IMR-90 (cell line): ENCODE measurements around the gene ZNF408. TPM values are rescaled to one million over a fixed set of nuclear protein-coding genes. Genes with fewer than 3 reads are reported as not detected.

Source experiments
- ATAC-seq: fragments of 200-7000 bp; cut with Tn5 transposase; 2 replicates; pipeline ENCODE4 v1.9.1; 2020; ENCODE audit warnings: low read depth, mild to moderate bottlenecking, moderate library complexity
- BruUV-seq: library from RNA; stranded (reverse); fragments of 400-500 nt; replicated peaks from 2 replicates; lab custom pipeline; 2021; lab: Mats Ljungman, UMichigan
- CTCF ChIA-PET: fragments of 300-600 bp; formaldehyde crosslinking; extraction: SDS; loops from one replicate; lab custom pipeline; 2021; ENCODE audit warnings: antibody characterized with exemption; lab: Yijun Ruan, JAX
- POLR2A ChIA-PET: fragments of 300-600 bp; sonication (Branson Sonifier 250); formaldehyde crosslinking; loops from one replicate; lab custom pipeline; 2022; ENCODE audit warnings: antibody characterized with exemption; ENCODE audit not compliant: unreplicated experiment; lab: Charles Lee
- DNase-seq: peaks from one replicate; pipeline ENCODE4 v3.0.0; 2013
- H2AFZ ChIP-seq: replicated peaks from 2 replicates; pipeline ENCODE3; 2013; ENCODE audit warnings: low read length, mild to moderate bottlenecking; ENCODE audit not compliant: poor library complexity
- H2AK5ac ChIP-seq: 2 replicates; pipeline ENCODE4 v1.6.1; 2013; ENCODE audit warnings: low read depth, low read length, inconsistent platforms
- H2AK9ac ChIP-seq: replicated peaks from 2 replicates; pipeline ENCODE3; 2013; ENCODE audit warnings: mild to moderate bottlenecking, low read depth, low read length, moderate library complexity; ENCODE audit not compliant: poor library complexity
- H2BK120ac ChIP-seq: 2 replicates; pipeline ENCODE4 v1.6.1; 2013; ENCODE audit warnings: low read depth, low read length, inconsistent platforms
- H2BK15ac ChIP-seq: 3 replicates; pipeline ENCODE4 v1.6.1; 2013; ENCODE audit warnings: low read depth, low read length, inconsistent platforms
- H2BK20ac ChIP-seq: 2 replicates; pipeline ENCODE4 v1.6.1; 2013; ENCODE audit warnings: low read depth, mild to moderate bottlenecking, inconsistent platforms, low read length, moderate library complexity
- H2BK5ac ChIP-seq: 2 replicates; pipeline ENCODE4 v1.6.1; 2013; ENCODE audit warnings: mild to moderate bottlenecking, low read depth, low read length, inconsistent platforms; ENCODE audit not compliant: poor library complexity, severe bottlenecking
- H3K14ac ChIP-seq: replicated peaks from 2 replicates; pipeline ENCODE4 v1.6.1; 2013; ENCODE audit warnings: low read depth, low read length, inconsistent platforms
- H3K18ac ChIP-seq: 2 replicates; pipeline ENCODE4 v1.6.1; 2013; ENCODE audit warnings: low read depth, low read length, control low read depth
- H3K23ac ChIP-seq: 2 replicates; pipeline ENCODE4 v1.6.1; 2013; ENCODE audit warnings: low read depth, low read length, inconsistent platforms
- H3K27ac ChIP-seq: 2 replicates; pipeline ENCODE4 v1.5.1; 2013; ENCODE audit warnings: mild to moderate bottlenecking, control low read depth, low read length; ENCODE audit not compliant: insufficient read depth
- H3K27me3 ChIP-seq: 2 replicates; pipeline ENCODE4 v1.6.1; 2013; ENCODE audit warnings: low read length; ENCODE audit not compliant: control insufficient read depth, insufficient read depth
- H3K36me3 ChIP-seq: 2 replicates; pipeline ENCODE4 v1.6.1; 2013; ENCODE audit warnings: low read length, mixed read lengths; ENCODE audit not compliant: control insufficient read depth, insufficient read depth
- H3K4ac ChIP-seq: 2 replicates; pipeline ENCODE4 v1.6.1; 2013; ENCODE audit warnings: low read depth, low read length, inconsistent platforms
- H3K4me1 ChIP-seq: 2 replicates; pipeline ENCODE4 v1.6.1; 2013; ENCODE audit warnings: low read length, mixed read lengths; ENCODE audit not compliant: control insufficient read depth, insufficient read depth
- H3K4me2 ChIP-seq: 2 replicates; pipeline ENCODE4 v1.6.1; 2013; ENCODE audit warnings: low read depth, mild to moderate bottlenecking, control low read depth, low read length, moderate library complexity
- H3K4me3 ChIP-seq: 2 replicates; pipeline ENCODE4 v1.5.1; 2013; ENCODE audit warnings: low read depth, mild to moderate bottlenecking, control low read depth, low read length, moderate library complexity; ENCODE audit not compliant: insufficient read depth
- H3K56ac ChIP-seq: 2 replicates; pipeline ENCODE4 v1.6.1; 2013; ENCODE audit warnings: low read length, inconsistent platforms; ENCODE audit not compliant: insufficient read depth; ENCODE audit errors: extremely low read depth
- H3K79me1 ChIP-seq, 2 experiments: 2 replicates each; pipeline ENCODE4 v1.6.1; 2013; ENCODE audit warnings: low read length in 2 of 2, inconsistent platforms in 1 of 2, low read depth in 1 of 2
- H3K9ac ChIP-seq: 2 replicates; pipeline ENCODE4 v1.6.1; 2013; ENCODE audit warnings: low read depth, low read length, control low read depth
- H3K9me1 ChIP-seq: 2 replicates; pipeline ENCODE4 v1.6.1; 2013; ENCODE audit warnings: low read length, inconsistent platforms; ENCODE audit not compliant: insufficient read depth
- H3K9me3 ChIP-seq: 2 replicates; pipeline ENCODE4 v1.6.1; 2013; ENCODE audit warnings: low read length; ENCODE audit not compliant: control insufficient read depth, insufficient read depth
- H4K20me1 ChIP-seq: 2 replicates; pipeline ENCODE4 v1.6.1; 2013; ENCODE audit warnings: low read length, inconsistent platforms; ENCODE audit not compliant: insufficient read depth
- H4K5ac ChIP-seq: 2 replicates; pipeline ENCODE4 v1.6.1; 2013; ENCODE audit warnings: mild to moderate bottlenecking, low read depth, low read length, control low read depth
- H4K8ac ChIP-seq, 2 experiments: 2 replicates each; pipeline ENCODE4 v1.6.1; 2013; ENCODE audit warnings: low read depth in 2 of 2, low read length in 2 of 2, control low read depth in 1 of 2, inconsistent platforms in 1 of 2
- H4K91ac ChIP-seq: 2 replicates; pipeline ENCODE4 v1.6.1; 2013; ENCODE audit warnings: low read depth, low read length, inconsistent platforms; ENCODE audit not compliant: insufficient read depth
- BHLHE40 ChIP-seq: fragments of 150-350 bp; IDR thresholded peaks from 2 replicates; pipeline ENCODE4 v1.6.1; 2016; ENCODE audit warnings: mild to moderate bottlenecking, low read depth, low read length
- CEBPB ChIP-seq: IDR thresholded peaks from 2 replicates; pipeline ENCODE4 v1.6.1; 2012; ENCODE audit warnings: low read depth, low read length, improper control_type of control experiment
- CHD1 ChIP-seq: IDR thresholded peaks from 2 replicates; pipeline ENCODE4 v1.6.1; 2012; ENCODE audit warnings: low read depth, low read length, improper control_type of control experiment
- FOS ChIP-seq: fragments of 150-350 bp; IDR thresholded peaks from 2 replicates; pipeline ENCODE4 v1.6.1; 2016; ENCODE audit warnings: low read depth, low read length
- MAFK ChIP-seq: IDR thresholded peaks from 2 replicates; pipeline ENCODE4 v1.6.1; 2012; ENCODE audit warnings: low read depth, low read length, improper control_type of control experiment
- MAZ ChIP-seq: IDR thresholded peaks from 2 replicates; pipeline ENCODE4 v1.6.1; 2012; ENCODE audit warnings: low read depth, mild to moderate bottlenecking, low read length, improper control_type of control experiment, moderate library complexity, borderline replicate concordance
- MXI1 ChIP-seq: IDR thresholded peaks from 2 replicates; pipeline ENCODE4 v1.6.1; 2012; ENCODE audit warnings: low read depth, mild to moderate bottlenecking, low read length, moderate library complexity, borderline replicate concordance
- NFE2L2 ChIP-seq: fragments of 150-350 bp; IDR thresholded peaks from 2 replicates; pipeline ENCODE4 v1.6.1; 2016; ENCODE audit warnings: low read depth, mild to moderate bottlenecking, low read length
- POLR2A ChIP-seq: IDR thresholded peaks from 2 replicates; pipeline ENCODE4 v1.6.1; 2012; ENCODE audit warnings: mild to moderate bottlenecking, low read depth, low read length
- RAD21 ChIP-seq: IDR thresholded peaks from 2 replicates; pipeline ENCODE4 v1.6.1; 2012; ENCODE audit warnings: low read length, improper control_type of control experiment
- RCOR1 ChIP-seq: IDR thresholded peaks from 2 replicates; pipeline ENCODE4 v1.6.1; 2012; ENCODE audit warnings: mild to moderate bottlenecking, low read length, improper control_type of control experiment; ENCODE audit not compliant: insufficient replicate concordance
- RFX5 ChIP-seq: IDR thresholded peaks from 2 replicates; pipeline ENCODE4 v1.8.0; 2012; ENCODE audit warnings: low read depth, mild to moderate bottlenecking, low read length, moderate library complexity
- SMC3 ChIP-seq: fragments of 150-350 bp; IDR thresholded peaks from 2 replicates; pipeline ENCODE4 v1.6.1; 2016; ENCODE audit warnings: low read depth, mild to moderate bottlenecking, antibody characterized with exemption, low read length, moderate library complexity
- whole genome bisulfite sequencing, 2 experiments: methylation state at CpG; one replicate each; pipeline versions ENCODE4 v1.1.5 to v1.1.7; 2013; ENCODE audit warnings: missing lambda C conversion rate in 2 of 2; ENCODE audit not compliant: insufficient read length in 1 of 2; ENCODE audit errors: extremely low coverage in 2 of 2; 5-methylcytosine and 5-hydroxymethylcytosine counted together
- dilution Hi-C: fragments of 300-500 bp; cut with HindIII; formaldehyde crosslinking; loops from one replicate; pipeline ENCODE4 v1.14.3; 2018; ENCODE audit warnings: low sequenced_read_pairs; ENCODE audit not compliant: unreplicated experiment
- in situ Hi-C: fragments of 300-500 bp; cut with MboI; formaldehyde crosslinking; loops from 3 replicates; pipeline ENCODE4 v1.14.3; 2019; ENCODE audit warnings: low sequenced_read_pairs, inconsistent platforms, mixed read lengths
- intact Hi-C: fragments of 100-400 bp; cut with micrococcal nuclease; formaldehyde crosslinking; loops from 2 replicates; pipeline ENCODE4 v1.10.0; 2022
- polyA plus RNA-seq, 3 experiments: library from polyadenylated mRNA; depleted of rRNA; stranded (reverse); fragments of >200 nt; gene quantifications; 2 replicates each; pipeline ENCODE4 v1.2.3, GENCODE V29; 2012; ENCODE audit warnings: low replicate concordance in 1 of 3
- total RNA-seq: library from RNA; depleted of rRNA; stranded (reverse); fragments of >200 nt; gene quantifications from 2 replicates; pipeline ENCODE4 v1.2.3, GENCODE V29; 2012
- TF ChIP-seq, protein P1 (sequence below): conservative IDR thresholded peaks from 2 replicates; pipeline ENCODE4 v1.5.1; 2012; ENCODE audit warnings: mild to moderate bottlenecking, low read depth, low read length, improper control_type of control experiment
- TF ChIP-seq, protein P2 (sequence below): fragments of 150-350 bp; IDR thresholded peaks from 2 replicates; pipeline ENCODE4 v1.6.1; 2017; ENCODE audit warnings: mild to moderate bottlenecking, antibody characterized with exemption, low read length, low read depth
- TF ChIP-seq, protein P3 (sequence below): fragments of 150-350 bp; IDR thresholded peaks from 2 replicates; pipeline ENCODE4 v1.6.1; 2016; ENCODE audit warnings: low read depth, mild to moderate bottlenecking, low read length, moderate library complexity, borderline replicate concordance

ZNF408 gene
- total and polyA plus RNA-seq, 2 of the 4 experiments (the other 2 are of a cell fraction), result 9.5 to 11.1 TPM

DNA sequence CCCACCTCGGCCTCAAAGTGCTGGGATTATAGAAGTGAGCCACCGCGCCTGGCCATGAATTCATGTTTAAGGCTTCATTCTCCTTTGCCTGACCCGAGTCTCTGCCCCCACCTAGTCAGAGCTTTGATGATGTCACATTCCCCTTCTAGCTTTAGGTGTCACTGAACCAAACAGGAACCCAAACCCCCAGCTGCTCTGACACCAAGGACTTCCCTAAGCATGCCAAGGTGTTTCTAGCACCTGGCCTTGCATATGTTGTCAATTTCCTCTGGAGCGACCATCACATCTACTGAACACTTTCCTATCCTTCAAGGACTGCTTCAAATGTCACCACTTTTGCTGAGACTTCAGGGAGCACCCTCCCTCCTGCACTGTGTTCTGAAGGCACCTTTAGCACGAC, 20.5 kb downstream of the ZNF408 start:
- BruUV-seq, result no TSS peak
- CTCF ChIA-PET, result no interaction called here
- in situ Hi-C loops, result no loop called here

More for the DNA sequence above, 20.5 kb downstream of the ZNF408 start:
- H3K56ac ChIP-seq, result no peak overlapping the region
- no peak overlapping the region for H2BK120ac ChIP-seq
- POLR2A ChIA-PET, result no interaction called here
- H4K5ac ChIP-seq, result no peak overlapping the region
- no peak overlapping the region for H3K4me2 ChIP-seq
- no peak overlapping the region for H2AK5ac ChIP-seq
- H3K4me1 ChIP-seq, result peaks cover 5% of the 10 kb centered on the region
- no peak overlapping the region for H4K91ac ChIP-seq
- H3K4me3 ChIP-seq, result no peak overlapping the region
- no peaks in the 10 kb centered on the region for H3K27me3 ChIP-seq
- no peak overlapping the region for H3K27ac ChIP-seq
- H2BK15ac ChIP-seq, result no peak overlapping the region
- no peak overlapping the region for H2AK9ac ChIP-seq
- H3K9me1 ChIP-seq, result peaks cover 10% of the 10 kb centered on the region
- ATAC-seq, result no peak
- no peak overlapping the region for H2AFZ ChIP-seq
- H3K18ac ChIP-seq, result no peak overlapping the region
- dilution Hi-C loops (no loop called here), intact Hi-C loops (no loop called here)
- H2BK5ac ChIP-seq, result no peak overlapping the region
- H3K14ac ChIP-seq, result no peak overlapping the region
- H4K20me1 ChIP-seq, result no peaks in the 10 kb centered on the region
- no peaks in the 10 kb centered on the region for H3K9me3 ChIP-seq
- no peaks in the 10 kb centered on the region; a peak in 1 of 4 replicates for H3K79me1 ChIP-seq
- 96% methylated on average over 4 of the region's 6 CpGs; no CpG with 5 or more reads in 1 of the 2 experiments for WGBS, 2 experiments
- no peak for DNase-seq
- no peak overlapping the region for H3K4ac ChIP-seq
- H3K36me3 ChIP-seq, result no peaks in the 10 kb centered on the region
- H3K9ac ChIP-seq, result no peak overlapping the region
- no peak overlapping the region for H3K23ac ChIP-seq
- TF ChIP-seq NFE2L2, result no peak
- TF ChIP-seq RCOR1, result no peak
- TF ChIP-seq SMC3, result no peak
- no peak for TF ChIP-seq RFX5
- TF ChIP-seq BHLHE40, result no peak
- TF ChIP-seq, protein P1, sequence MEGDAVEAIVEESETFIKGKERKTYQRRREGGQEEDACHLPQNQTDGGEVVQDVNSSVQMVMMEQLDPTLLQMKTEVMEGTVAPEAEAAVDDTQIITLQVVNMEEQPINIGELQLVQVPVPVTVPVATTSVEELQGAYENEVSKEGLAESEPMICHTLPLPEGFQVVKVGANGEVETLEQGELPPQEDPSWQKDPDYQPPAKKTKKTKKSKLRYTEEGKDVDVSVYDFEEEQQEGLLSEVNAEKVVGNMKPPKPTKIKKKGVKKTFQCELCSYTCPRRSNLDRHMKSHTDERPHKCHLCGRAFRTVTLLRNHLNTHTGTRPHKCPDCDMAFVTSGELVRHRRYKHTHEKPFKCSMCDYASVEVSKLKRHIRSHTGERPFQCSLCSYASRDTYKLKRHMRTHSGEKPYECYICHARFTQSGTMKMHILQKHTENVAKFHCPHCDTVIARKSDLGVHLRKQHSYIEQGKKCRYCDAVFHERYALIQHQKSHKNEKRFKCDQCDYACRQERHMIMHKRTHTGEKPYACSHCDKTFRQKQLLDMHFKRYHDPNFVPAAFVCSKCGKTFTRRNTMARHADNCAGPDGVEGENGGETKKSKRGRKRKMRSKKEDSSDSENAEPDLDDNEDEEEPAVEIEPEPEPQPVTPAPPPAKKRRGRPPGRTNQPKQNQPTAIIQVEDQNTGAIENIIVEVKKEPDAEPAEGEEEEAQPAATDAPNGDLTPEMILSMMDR, result no peak
- no peak for TF ChIP-seq CHD1
- no peak for TF ChIP-seq POLR2A
- no peak for TF ChIP-seq MAZ
- TF ChIP-seq, protein P2, sequence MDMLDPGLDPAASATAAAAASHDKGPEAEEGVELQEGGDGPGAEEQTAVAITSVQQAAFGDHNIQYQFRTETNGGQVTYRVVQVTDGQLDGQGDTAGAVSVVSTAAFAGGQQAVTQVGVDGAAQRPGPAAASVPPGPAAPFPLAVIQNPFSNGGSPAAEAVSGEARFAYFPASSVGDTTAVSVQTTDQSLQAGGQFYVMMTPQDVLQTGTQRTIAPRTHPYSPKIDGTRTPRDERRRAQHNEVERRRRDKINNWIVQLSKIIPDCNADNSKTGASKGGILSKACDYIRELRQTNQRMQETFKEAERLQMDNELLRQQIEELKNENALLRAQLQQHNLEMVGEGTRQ, result no peak
- no peak for TF ChIP-seq FOS
- TF ChIP-seq, protein P3, sequence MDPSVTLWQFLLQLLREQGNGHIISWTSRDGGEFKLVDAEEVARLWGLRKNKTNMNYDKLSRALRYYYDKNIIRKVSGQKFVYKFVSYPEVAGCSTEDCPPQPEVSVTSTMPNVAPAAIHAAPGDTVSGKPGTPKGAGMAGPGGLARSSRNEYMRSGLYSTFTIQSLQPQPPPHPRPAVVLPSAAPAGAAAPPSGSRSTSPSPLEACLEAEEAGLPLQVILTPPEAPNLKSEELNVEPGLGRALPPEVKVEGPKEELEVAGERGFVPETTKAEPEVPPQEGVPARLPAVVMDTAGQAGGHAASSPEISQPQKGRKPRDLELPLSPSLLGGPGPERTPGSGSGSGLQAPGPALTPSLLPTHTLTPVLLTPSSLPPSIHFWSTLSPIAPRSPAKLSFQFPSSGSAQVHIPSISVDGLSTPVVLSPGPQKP, result no peak
- TF ChIP-seq CEBPB, result no peak
- TF ChIP-seq MAFK, result no peak
- no peak for TF ChIP-seq MXI1
- no peak for TF ChIP-seq RAD21
- H4K8ac ChIP-seq, result no peak overlapping the region
- no peak overlapping the region for H2BK20ac ChIP-seq
